ENCODE results near the gene HAO2. TPM values are rescaled to one million over a fixed set of nuclear protein-coding genes. Genes with fewer than 3 reads are reported as not detected.

The HAO2 gene
- total RNA-seq, 2 experiments from 2014 or later, result not detected

DNA sequence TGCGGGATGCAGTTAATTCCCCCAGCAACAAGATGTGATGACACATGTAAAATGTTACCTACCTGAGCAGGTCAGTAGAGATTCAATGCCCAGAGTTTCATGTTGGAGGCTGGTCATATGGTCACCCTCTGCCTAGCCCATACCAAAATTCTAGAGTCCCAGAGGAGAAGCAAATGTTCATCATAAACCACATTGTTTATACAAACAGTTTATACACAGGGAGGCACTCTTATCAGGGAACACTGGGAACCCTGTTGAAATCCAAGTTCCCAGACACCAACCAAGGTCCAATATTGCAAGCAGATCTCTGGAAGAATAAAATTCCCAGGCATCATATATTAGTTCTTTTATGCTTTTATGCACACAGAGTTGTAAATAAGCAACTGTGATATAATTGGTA lies 10.5 kb downstream of the HAO2 start:
- Mint-ChIP-seq H3K9me3 (peaks cover 2% of the 10 kb centered on the region), H3K27me3 (peaks cover 1% of the 10 kb centered on the region), H3K27ac (no peak overlapping the region), H3K36me3 (ENCODE audit: low read depth) (no peaks in the 10 kb centered on the region), H3K4me3 (no peak overlapping the region), H3K4me1 (ENCODE audit: low read depth) (peaks cover 8% of the 10 kb centered on the region)
- TF ChIP-seq, protein P1, sequence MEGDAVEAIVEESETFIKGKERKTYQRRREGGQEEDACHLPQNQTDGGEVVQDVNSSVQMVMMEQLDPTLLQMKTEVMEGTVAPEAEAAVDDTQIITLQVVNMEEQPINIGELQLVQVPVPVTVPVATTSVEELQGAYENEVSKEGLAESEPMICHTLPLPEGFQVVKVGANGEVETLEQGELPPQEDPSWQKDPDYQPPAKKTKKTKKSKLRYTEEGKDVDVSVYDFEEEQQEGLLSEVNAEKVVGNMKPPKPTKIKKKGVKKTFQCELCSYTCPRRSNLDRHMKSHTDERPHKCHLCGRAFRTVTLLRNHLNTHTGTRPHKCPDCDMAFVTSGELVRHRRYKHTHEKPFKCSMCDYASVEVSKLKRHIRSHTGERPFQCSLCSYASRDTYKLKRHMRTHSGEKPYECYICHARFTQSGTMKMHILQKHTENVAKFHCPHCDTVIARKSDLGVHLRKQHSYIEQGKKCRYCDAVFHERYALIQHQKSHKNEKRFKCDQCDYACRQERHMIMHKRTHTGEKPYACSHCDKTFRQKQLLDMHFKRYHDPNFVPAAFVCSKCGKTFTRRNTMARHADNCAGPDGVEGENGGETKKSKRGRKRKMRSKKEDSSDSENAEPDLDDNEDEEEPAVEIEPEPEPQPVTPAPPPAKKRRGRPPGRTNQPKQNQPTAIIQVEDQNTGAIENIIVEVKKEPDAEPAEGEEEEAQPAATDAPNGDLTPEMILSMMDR (IDR thresholded peaks at IDR 0.05), result no peak
- no peaks in the 10 kb centered on the region for H3K4me1 ChIP-seq (ENCODE audit: insufficient read depth, low read length)
- CTCF ChIA-PET, result no interaction called here
- ATAC-seq (ENCODE audit: poor library complexity), result no peak
- no peak overlapping the region for H3K4me3 ChIP-seq (ENCODE audit: low read length)
- no peaks in the 10 kb centered on the region for H3K36me3 ChIP-seq (ENCODE audit: insufficient read depth, low read length)
- H3K9me3 ChIP-seq (ENCODE audit: control insufficient read depth in 1 of 2, insufficient read depth in 1 of 2, low read length in 2 of 2), result no peaks in the 10 kb centered on the region
- intact Hi-C loops (cut with DNase I, micrococcal nuclease), result no loop called here
- peaks cover 0 to 5% of the 10 kb centered on the region in 2 experiments for H3K27me3 ChIP-seq (ENCODE audit: control insufficient read depth in 1 of 2, insufficient read depth in 2 of 2, low read length in 2 of 2)
- POLR2A ChIA-PET, result no interaction called here
- no peak overlapping the region for H3K27ac ChIP-seq (ENCODE audit: low read depth in 1 of 2, low read length in 2 of 2)
- DNase-seq, result no peak

DNA sequence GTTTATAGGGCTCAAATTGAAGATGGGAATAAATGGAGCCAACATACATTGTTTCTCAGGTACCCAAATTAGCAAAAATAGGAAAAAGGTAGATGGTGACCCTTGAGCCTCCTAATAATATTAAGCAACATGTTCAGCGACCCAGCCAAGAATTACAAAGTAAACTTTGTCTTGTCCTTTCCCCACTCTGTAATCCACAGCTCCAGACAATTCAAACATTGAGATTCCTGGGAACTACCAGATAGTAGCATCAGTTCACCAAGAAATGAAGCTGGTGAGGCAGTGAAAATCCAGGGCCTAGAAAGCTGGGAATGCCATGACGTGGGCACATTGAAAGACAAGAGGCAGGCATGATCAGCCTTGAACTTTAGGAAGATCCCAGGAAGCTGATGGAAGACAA lies 11.7 kb downstream of the HAO2 start:
- Histone ChIP-seq H3K27me3 (ENCODE audit: control insufficient read depth in 1 of 2, insufficient read depth in 2 of 2, low read length in 2 of 2) (peaks cover 0 to 5% of the 10 kb centered on the region in 2 experiments), H3K27ac (ENCODE audit: low read depth in 1 of 2, low read length in 2 of 2) (no peak overlapping the region), H3K4me1 (ENCODE audit: insufficient read depth, low read length) (no peaks in the 10 kb centered on the region), H3K4me3 (ENCODE audit: low read length) (no peak overlapping the region), H3K36me3 (ENCODE audit: insufficient read depth, low read length) (no peaks in the 10 kb centered on the region), H3K9me3 (ENCODE audit: control insufficient read depth in 1 of 2, insufficient read depth in 1 of 2, low read length in 2 of 2) (no peaks in the 10 kb centered on the region)
- ChIA-PET CTCF (no interaction called here), POLR2A (no interaction called here)
- no peak overlapping the region for H3K27ac Mint-ChIP-seq
- intact Hi-C loops (cut with DNase I, micrococcal nuclease), result no loop called here
- H3K9me3 Mint-ChIP-seq, result peaks cover 2% of the 10 kb centered on the region
- no peaks in the 10 kb centered on the region for H3K36me3 Mint-ChIP-seq (ENCODE audit: low read depth)
- H3K4me3 Mint-ChIP-seq, result no peak overlapping the region
- no peaks in the 10 kb centered on the region for H3K27me3 Mint-ChIP-seq
- TF ChIP-seq, protein P1 (IDR thresholded peaks at IDR 0.05), result no peak
- H3K4me1 Mint-ChIP-seq (ENCODE audit: low read depth), result no peaks in the 10 kb centered on the region
- DNase-seq (no peak), ATAC-seq (ENCODE audit: poor library complexity) (no peak)

DNA sequence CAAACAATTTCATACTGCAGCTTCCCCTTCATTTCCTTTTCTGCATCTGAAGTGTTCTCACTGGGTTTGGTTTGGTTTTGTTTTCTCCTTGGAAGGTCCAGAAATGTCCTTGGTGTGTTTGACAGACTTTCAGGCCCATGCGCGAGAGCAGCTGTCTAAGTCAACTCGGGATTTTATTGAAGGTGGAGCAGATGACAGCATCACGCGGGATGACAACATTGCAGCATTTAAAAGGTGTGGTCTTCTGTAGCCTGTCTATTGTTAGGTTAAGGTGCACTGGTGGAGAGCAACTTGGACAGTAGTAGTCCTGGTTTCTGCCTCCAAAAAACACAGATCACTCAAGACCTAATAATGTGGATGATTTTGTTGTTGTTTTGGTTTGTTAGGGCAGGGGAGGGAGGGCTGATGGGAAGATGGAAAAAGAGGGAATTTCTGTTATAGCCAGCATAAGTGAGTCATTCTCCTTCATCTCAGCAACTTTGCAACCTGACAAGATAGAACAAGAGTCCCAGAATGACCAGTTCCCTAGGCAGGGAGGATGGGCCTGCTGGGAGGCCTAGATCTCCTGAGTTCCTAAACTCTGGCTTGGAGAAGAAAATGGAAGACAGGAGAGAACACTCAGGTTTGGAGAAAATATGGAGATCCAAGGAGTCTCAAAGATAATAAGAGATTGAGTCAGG lies 12.5 kb downstream of the HAO2 start:
- no peaks in the 10 kb centered on the region for H3K27me3 Mint-ChIP-seq
- TF ChIP-seq, protein P1 (IDR thresholded peaks at IDR 0.05), result no peak
- H3K27ac Mint-ChIP-seq, result no peak overlapping the region
- peaks cover 2% of the 10 kb centered on the region for H3K9me3 Mint-ChIP-seq
- intact Hi-C loops (cut with DNase I, micrococcal nuclease), result no loop called here
- POLR2A ChIA-PET, result no interaction called here
- peaks cover 0 to 5% of the 10 kb centered on the region in 2 experiments for H3K27me3 ChIP-seq (ENCODE audit: control insufficient read depth in 1 of 2, insufficient read depth in 2 of 2, low read length in 2 of 2)
- H3K36me3 Mint-ChIP-seq (ENCODE audit: low read depth), result no peaks in the 10 kb centered on the region
- H3K4me1 ChIP-seq (ENCODE audit: insufficient read depth, low read length), result no peaks in the 10 kb centered on the region
- H3K27ac ChIP-seq (ENCODE audit: low read depth in 1 of 2, low read length in 2 of 2), result no peak overlapping the region
- no peak for DNase-seq
- H3K4me1 Mint-ChIP-seq (ENCODE audit: low read depth), result no peaks in the 10 kb centered on the region
- no peak for ATAC-seq (ENCODE audit: poor library complexity)
- H3K4me3 Mint-ChIP-seq, result no peak overlapping the region
- no peaks in the 10 kb centered on the region for H3K36me3 ChIP-seq (ENCODE audit: insufficient read depth, low read length)
- no peaks in the 10 kb centered on the region for H3K9me3 ChIP-seq (ENCODE audit: control insufficient read depth in 1 of 2, insufficient read depth in 1 of 2, low read length in 2 of 2)
- CTCF ChIA-PET, result no interaction called here
- H3K4me3 ChIP-seq (ENCODE audit: low read length), result no peak overlapping the region
